HEK293 (cell line): ENCODE data around the gene CIAPIN1.
A peak's percentile ranks its signal among the peaks of the same experiment; 100 is the strongest.

ENCODE experiments used
- CTCF ChIA-PET: fragments of 350-600 bp; formaldehyde crosslinking; extraction: SDS; loops from one replicate; lab custom pipeline; 2021; ENCODE audit warnings: antibody characterized with exemption; lab: Yijun Ruan, JAX
- POLR2A ChIA-PET: fragments of 300-600 bp; formaldehyde crosslinking; extraction: SDS; loops from one replicate; lab custom pipeline; 2020; ENCODE audit warnings: antibody characterized with exemption, inconsistent platforms; lab: Yijun Ruan, JAX
- H3K27ac ChIP-seq: fragments of 200-500 bp; sonication (Bioruptor generic); 2 replicates; pipeline ENCODE4 v1.5.1; 2014; ENCODE audit warnings: low read depth, low read length, control low read depth, inconsistent platforms; ENCODE audit errors: extremely low read depth
- H3K36me3 ChIP-seq, 2 experiments: fragments of 200-500 bp in 1 of 2; sonication (Bioruptor generic) in 1 of 2; 1 replicate in 1 of 2; 2 replicates in 1 of 2; pipeline ENCODE4 v1.5.1; 2014 to 2017; ENCODE audit warnings: inconsistent platforms in 2 of 2, low read length in 2 of 2; ENCODE audit not compliant: control insufficient read depth in 2 of 2, insufficient read depth in 1 of 2
- H3K4me1 ChIP-seq: fragments of 200-500 bp; sonication (Bioruptor generic); 2 replicates; pipeline ENCODE4 v1.5.1; 2014; ENCODE audit warnings: mild to moderate bottlenecking, low read length, inconsistent platforms; ENCODE audit not compliant: control insufficient read depth, insufficient read depth
- H3K4me3 ChIP-seq: 2 replicates; pipeline ENCODE4 v1.5.1; 2011; ENCODE audit warnings: low read depth, mild to moderate bottlenecking, control low read depth, low read length, moderate library complexity
- H3K9me3 ChIP-seq: fragments of 200-500 bp; sonication (Bioruptor generic); 2 replicates; pipeline ENCODE4 v1.5.1; 2014; ENCODE audit warnings: low read depth, low read length, inconsistent platforms; ENCODE audit not compliant: control insufficient read depth, insufficient read depth
- GLIS1 ChIP-seq: fragments of 450-650 bp; formaldehyde crosslinking; IDR thresholded peaks from 2 replicates; pipeline ENCODE4 v1.5.1; 2016; ENCODE audit warnings: missing biosample characterization, missing genetic modification characterization
- KLF10 ChIP-seq: fragments of 450-650 bp; IDR thresholded peaks from 2 replicates; pipeline ENCODE4 v1.5.1; 2018; ENCODE audit warnings: missing biosample characterization, mild to moderate bottlenecking, missing genetic modification characterization
- KLF16 ChIP-seq: fragments of 450-650 bp; formaldehyde crosslinking; IDR thresholded peaks from 2 replicates; pipeline ENCODE4 v1.5.1; 2017; ENCODE audit warnings: missing biosample characterization, missing genetic modification characterization
- OSR2 ChIP-seq: fragments of 450-650 bp; formaldehyde crosslinking; IDR thresholded peaks from 2 replicates; pipeline ENCODE4 v1.5.1; 2016; ENCODE audit warnings: missing biosample characterization, missing genetic modification characterization
- PRDM1 ChIP-seq: fragments of 450-650 bp; formaldehyde crosslinking; IDR thresholded peaks from 2 replicates; pipeline ENCODE4; 2016; ENCODE audit warnings: missing biosample characterization, missing genetic modification characterization
- PRDM4 ChIP-seq: fragments of 450-650 bp; formaldehyde crosslinking; IDR thresholded peaks from 2 replicates; pipeline ENCODE4 v1.5.1; 2017; ENCODE audit warnings: missing biosample characterization, missing genetic modification characterization
- ZBTB26 ChIP-seq: fragments of 450-650 bp; formaldehyde crosslinking; optimal IDR thresholded peaks from 2 replicates; pipeline ENCODE3; 2016; ENCODE audit warnings: missing biosample characterization, mild to moderate bottlenecking, missing genetic modification characterization
- ZBTB6 ChIP-seq: fragments of 450-650 bp; formaldehyde crosslinking; IDR thresholded peaks from 2 replicates; pipeline ENCODE4 v1.5.1; 2017; ENCODE audit warnings: missing biosample characterization, missing genetic modification characterization
- ZNF184 ChIP-seq: fragments of 450-650 bp; IDR thresholded peaks from 2 replicates; pipeline ENCODE4 v1.5.1; 2018; ENCODE audit warnings: missing biosample characterization, mild to moderate bottlenecking, missing genetic modification characterization
- ZNF19 ChIP-seq: fragments of 450-650 bp; formaldehyde crosslinking; IDR thresholded peaks from 2 replicates; pipeline ENCODE4; 2016; ENCODE audit warnings: missing biosample characterization, missing genetic modification characterization, low read depth
- ZNF324 ChIP-seq: fragments of 450-650 bp; formaldehyde crosslinking; IDR thresholded peaks from 2 replicates; pipeline ENCODE4 v1.5.1; 2016; ENCODE audit warnings: missing biosample characterization, missing genetic modification characterization
- ZNF404 ChIP-seq: fragments of 450-650 bp; formaldehyde crosslinking; IDR thresholded peaks from 2 replicates; pipeline ENCODE4 v1.5.1; 2017; ENCODE audit warnings: missing biosample characterization, missing genetic modification characterization
- ZNF449 ChIP-seq: fragments of 450-650 bp; formaldehyde crosslinking; IDR thresholded peaks from 2 replicates; pipeline ENCODE4 v1.5.1; 2017; ENCODE audit warnings: missing biosample characterization, mild to moderate bottlenecking, missing genetic modification characterization, moderate library complexity
- ZNF488 ChIP-seq: fragments of 450-650 bp; formaldehyde crosslinking; IDR thresholded peaks from 2 replicates; pipeline ENCODE4 v1.5.1; 2016; ENCODE audit warnings: missing biosample characterization, missing genetic modification characterization
- ZNF529 ChIP-seq: fragments of 450-650 bp; formaldehyde crosslinking; IDR thresholded peaks from 2 replicates; pipeline ENCODE4 v1.5.1; 2017; ENCODE audit warnings: missing genetic modification characterization, missing biosample characterization; ENCODE audit not compliant: insufficient replicate concordance
- ZNF580 ChIP-seq: fragments of 450-650 bp; formaldehyde crosslinking; IDR thresholded peaks from 2 replicates; pipeline ENCODE4 v1.5.1; 2016; ENCODE audit warnings: missing biosample characterization, missing genetic modification characterization
- ZNF692 ChIP-seq: fragments of 450-650 bp; formaldehyde crosslinking; IDR thresholded peaks from 2 replicates; pipeline ENCODE4 v1.5.1; 2016; ENCODE audit warnings: missing biosample characterization, missing genetic modification characterization
- ZNF701 ChIP-seq: fragments of 450-650 bp; formaldehyde crosslinking; IDR thresholded peaks from 2 replicates; pipeline ENCODE4 v1.5.1; 2016; ENCODE audit warnings: missing biosample characterization, missing genetic modification characterization
- ZNF76 ChIP-seq: fragments of 450-650 bp; formaldehyde crosslinking; IDR thresholded peaks from 2 replicates; pipeline ENCODE4; 2016; ENCODE audit warnings: low read depth, missing biosample characterization, missing genetic modification characterization, borderline replicate concordance
- ZNF785 ChIP-seq: fragments of 450-650 bp; formaldehyde crosslinking; IDR thresholded peaks from 2 replicates; pipeline ENCODE4 v1.5.1; 2016; ENCODE audit warnings: missing biosample characterization, missing genetic modification characterization

Gene CIAPIN1

GRCh38 chr16:57485916-57486857 is 39.0 kb upstream of the CIAPIN1 start, which contains the start of gene DOK4 (continued):
- TF ChIP-seq ZNF76 (no peak), PRDM4 (tag by site-specific recombination) (0 out of 2 replicates have a peak, but pooled peaks have one; percentile 16), KLF16 (peak; percentile 49; the same call in 1 of the 2 replicates), ZBTB26 (tag by site-specific recombination) (peak; percentile 50), ZNF701 (no peak), ZNF692 (peak; percentile 39; the same call in 1 of the 2 replicates), ZNF785 (tag by site-specific recombination) (no peak), ZNF449 (no peak), GLIS1 (peak; percentile 78), ZNF488 (tag by site-specific recombination) (no peak), KLF10 (peak; percentile 38; the same call in 1 of the 2 replicates)

GRCh38 chr16:57485091-57485915 is 38.1 kb upstream of the CIAPIN1 start:
- Histone ChIP-seq H3K9me3 (no peaks in the 10 kb centered on the region), H3K4me1 (no peaks in the 10 kb centered on the region), H3K4me3 (peak overlapping the region; percentile 65), H3K27ac (no peak overlapping the region), H3K36me3 (no peaks in the 10 kb centered on the region)
- ChIA-PET POLR2A (interaction anchor here (1.6 kb wide), 1 partner anchor 23 kb away, joined by 6 read pairs; the partner anchor contains the start of gene POLR2C), CTCF (interaction anchor here (2.5 kb wide), 1 partner anchor 35 kb away, joined by 10 read pairs; no protein-coding TSS in a partner anchor)
- TF ChIP-seq ZNF19 (tag by site-specific recombination) (no peak), PRDM1 (no peak), ZNF529 (tag by site-specific recombination) (no peak), ZNF324 (tag by site-specific recombination) (no peak), ZNF692 (peak; percentile 75), ZNF580 (tag by site-specific recombination) (no peak), ZBTB6 (no peak), ZNF184 (tag by site-specific recombination) (no peak), ZNF404 (no peak), OSR2 (tag by site-specific recombination) (no peak)
